DMS 273 treated with DMSO at 0.1 percent for 48 hours (cell line): Measurements from ENCODE around the gene DARS2.

ENCODE experiments used
- DNase-seq: peaks from one replicate; lab custom pipeline; 2025; lab: John Stamatoyannopoulos, UW

The DARS2 gene

DNA sequence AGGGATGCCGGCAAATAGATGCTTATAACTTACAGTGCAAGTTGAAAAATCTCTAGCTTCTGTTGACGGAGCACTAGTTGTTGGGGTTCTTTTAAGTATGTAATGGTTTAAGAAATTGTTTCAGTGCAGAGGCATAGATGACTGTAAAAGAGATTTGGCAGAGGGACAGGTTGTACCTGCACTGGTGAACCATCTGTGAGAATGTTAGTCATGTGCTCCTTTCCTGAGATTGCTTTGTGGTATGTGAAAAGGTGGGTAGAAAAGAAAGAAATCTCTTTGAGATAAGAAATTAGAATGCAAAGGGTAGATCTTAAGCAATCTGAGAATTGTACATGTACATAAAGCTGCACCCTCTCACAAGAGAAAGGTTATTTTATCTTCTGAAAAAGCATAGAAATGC is 63.2 kb downstream of the DARS2 start:
- DNase-seq = no peak

GRCh38 chr1:173888749-173889148 is 64.3 kb downstream of the DARS2 start:
- DNase-seq = no peak

DNA sequence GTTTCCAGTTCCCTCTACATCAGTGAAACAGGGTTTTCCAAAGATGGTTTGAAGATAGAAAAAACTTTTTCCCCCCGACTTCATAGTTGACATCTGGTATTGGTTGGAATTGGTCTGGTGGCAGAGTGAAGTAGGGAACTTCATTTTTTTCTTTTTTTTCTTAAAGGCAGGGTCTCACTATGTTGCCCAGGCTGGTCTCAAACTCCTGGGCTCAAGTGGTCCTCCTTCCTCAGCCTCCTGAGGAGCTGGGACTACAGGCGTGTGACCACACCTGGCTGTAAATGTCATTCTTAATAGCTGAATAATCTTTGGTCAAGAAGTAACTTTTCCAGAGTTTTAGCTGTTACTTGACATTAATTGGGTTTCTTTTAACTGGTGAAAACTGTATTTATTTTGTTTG is 65.4 kb downstream of the DARS2 start:
- no peak for DNase-seq

DNA sequence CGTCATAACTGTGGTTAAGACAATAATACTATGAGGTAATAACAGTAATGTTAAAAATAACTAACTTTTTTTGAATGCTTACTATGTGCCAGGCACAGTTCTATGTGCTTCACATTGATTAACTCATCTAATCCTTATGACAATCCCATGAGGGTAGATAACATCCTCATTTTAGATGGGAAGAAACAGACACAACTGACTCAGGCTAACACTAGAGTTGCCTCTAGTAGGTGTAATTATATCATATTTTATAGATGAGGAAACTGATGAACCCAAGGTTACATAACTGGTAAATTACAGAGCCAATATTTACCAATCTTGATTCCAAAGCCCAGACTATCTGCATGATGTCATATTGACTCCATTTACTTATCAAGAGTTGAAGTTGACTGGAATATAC is 69.1 kb downstream of the DARS2 start:
- DNase-seq = no peak

GRCh38 chr1:173894189-173894588 is 69.7 kb downstream of the DARS2 start:
- DNase-seq = no peak

DNA sequence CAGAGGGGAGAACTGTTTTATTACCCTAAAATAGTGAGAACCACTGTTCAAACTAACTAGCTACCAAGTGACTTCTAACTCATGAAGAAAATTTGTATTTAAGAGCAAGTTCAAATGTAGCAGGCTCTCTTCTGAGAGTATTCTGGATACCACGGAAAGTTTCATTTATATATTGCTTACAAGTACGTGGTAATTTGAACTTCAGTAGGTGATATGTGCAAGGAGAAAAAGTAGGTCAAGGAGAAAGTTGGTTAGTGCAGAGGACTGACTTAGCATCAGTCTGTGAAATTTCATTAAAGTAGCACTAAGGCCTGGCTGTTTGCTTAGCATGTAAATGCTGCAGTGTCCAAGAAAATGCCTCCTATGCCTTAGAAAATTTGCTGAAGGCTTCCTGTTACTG is 76.0 kb downstream of the DARS2 start:
- no peak for DNase-seq

DNA sequence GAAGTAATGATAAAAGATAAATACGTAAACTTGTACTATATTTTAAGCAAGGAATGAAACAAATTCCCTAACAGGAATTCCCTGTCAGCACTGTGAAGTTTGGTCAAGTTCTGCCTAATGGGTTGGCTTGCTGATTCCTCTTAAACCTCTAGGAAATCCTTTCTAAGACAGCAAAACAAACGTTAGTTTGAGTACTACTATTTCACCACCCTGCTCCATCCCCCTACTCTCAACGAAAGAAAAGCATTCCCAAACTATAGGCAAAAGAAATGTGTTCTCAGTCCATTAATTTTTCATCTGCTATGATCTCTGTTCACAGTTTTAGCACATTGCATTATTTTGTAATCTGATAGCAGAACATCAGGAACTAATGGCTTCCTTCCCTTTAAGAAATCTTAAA is 76.5 kb downstream of the DARS2 start:
- DNase-seq = no peak

DNA sequence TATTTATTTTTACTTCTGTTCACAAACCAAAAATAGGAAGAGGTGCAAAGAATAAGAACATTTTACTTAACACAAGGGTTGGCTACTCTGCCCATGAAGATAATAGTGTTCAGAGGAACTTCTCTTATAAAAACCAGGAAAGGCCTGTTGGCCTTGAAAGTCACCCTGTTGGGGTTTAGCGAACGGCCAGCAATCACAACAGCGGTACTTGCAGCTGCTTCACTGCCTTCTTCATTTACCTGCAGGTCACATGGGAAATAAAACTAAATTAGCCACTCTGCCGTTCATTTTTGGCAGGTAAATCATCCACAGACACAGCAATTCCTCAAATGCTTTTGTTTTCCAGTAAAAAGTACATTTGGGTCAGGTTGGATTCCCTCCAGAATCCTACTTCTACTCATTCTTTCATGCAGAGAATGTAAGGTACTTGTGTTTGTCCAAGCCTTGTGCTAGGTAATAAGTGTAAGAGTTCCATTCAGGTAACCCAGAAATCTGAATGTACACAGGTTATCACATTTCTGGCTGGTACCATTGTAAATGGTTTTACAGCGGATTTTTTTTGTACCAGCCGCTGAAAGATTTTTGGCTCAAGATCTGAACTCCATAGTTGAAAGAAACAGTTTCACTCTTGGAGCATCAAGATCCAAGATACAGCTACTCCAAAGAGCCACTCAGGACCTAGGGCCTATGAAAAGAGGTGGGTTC is 79.5 kb downstream of the DARS2 start:
- DNase-seq = no peak
